Memory B cell (primary cell): ENCODE results near the gene MAMDC4.
"Not testable (repeated sequence)": the region's sequence is repeated elsewhere in the genome, so short reads cannot be mapped to it uniquely, and the experiment has no call there.

Experiments used
- ATAC-seq: fragments of 150-1000 bp; cut with Tn5 transposase; 2 replicates; pipeline ENCODE4 v1.10.0; 2021; ENCODE audit warnings: low read depth, mild to moderate bottlenecking, moderate library complexity
- DNase-seq, 2 donors: peaks; one replicate each; pipeline ENCODE4 v3.0.0; 2022; ENCODE audit warnings: low spot score in 2 of 2
- H3K27ac Mint-ChIP-seq: one replicate; pipeline ENCODE4 v1.8.0; 2022; ENCODE audit warnings: mild to moderate bottlenecking, moderate library complexity, mixed read lengths
- H3K27me3 Mint-ChIP-seq: one replicate; pipeline ENCODE4 v1.8.0; 2022; ENCODE audit warnings: mixed read lengths
- H3K36me3 Mint-ChIP-seq: one replicate; pipeline ENCODE4 v1.8.0; 2022; ENCODE audit warnings: mild to moderate bottlenecking, mixed read lengths
- H3K4me1 Mint-ChIP-seq: one replicate; pipeline ENCODE4 v1.8.0; 2022; ENCODE audit warnings: mixed read lengths
- H3K4me3 Mint-ChIP-seq: one replicate; pipeline ENCODE4 v1.8.0; 2022; ENCODE audit warnings: mild to moderate bottlenecking, moderate library complexity, mixed read lengths
- H3K9me3 Mint-ChIP-seq: one replicate; pipeline ENCODE4 v1.8.0; 2022; ENCODE audit warnings: mixed read lengths

MAMDC4 gene

DNA sequence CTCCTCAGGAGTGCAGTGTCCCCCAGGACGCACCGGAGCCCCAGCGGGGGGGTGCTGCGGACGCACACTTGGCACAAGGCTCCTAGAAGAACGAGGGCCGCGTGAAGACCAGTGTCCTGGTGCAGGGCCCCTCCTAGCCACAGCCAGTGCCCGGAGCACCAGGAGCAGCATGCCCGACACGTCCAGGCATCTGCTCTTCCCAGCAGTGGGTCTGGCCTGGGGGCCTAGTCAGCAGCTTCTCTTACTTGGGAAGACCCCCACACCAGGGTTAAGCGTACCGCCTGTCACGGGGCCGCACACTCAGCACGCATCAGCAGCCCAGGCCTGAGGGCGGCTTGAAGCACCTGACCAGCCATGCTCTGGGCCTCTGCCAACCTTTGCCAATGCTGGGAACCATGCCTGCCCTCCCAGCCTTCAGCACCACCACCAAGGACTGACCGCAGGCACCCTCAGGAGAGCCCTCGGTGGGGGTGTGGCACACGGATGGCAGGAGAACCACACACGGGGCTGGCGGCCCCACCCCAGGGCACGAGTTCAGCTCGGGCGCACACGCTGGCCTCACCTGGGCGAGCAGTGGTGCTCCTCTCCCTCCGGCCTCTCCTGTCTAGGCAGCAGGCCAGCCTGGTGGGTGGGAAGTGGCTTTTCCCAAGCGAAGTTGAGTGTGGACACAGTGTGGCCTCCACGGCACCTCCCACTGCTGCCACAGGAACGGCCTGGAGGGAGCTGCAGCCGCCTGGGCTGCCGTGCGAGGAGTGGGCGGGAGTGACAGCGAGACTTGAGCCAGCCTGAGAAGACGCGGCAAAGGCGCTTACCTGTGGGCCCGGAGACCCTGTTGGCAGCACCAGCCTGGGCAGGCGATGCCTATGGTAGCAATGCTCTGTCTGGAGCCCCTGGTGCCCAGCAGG, 21.9 kb upstream of the MAMDC4 start:
- ATAC-seq: no peak
- no peak overlapping the region for H3K4me3 Mint-ChIP-seq
- DNase-seq: no peak
- H3K27ac Mint-ChIP-seq: no peak overlapping the region
- peaks cover 3% of the 10 kb centered on the region for H3K36me3 Mint-ChIP-seq
- H3K27me3 Mint-ChIP-seq: no peaks in the 10 kb centered on the region
- H3K4me1 Mint-ChIP-seq: no peaks in the 10 kb centered on the region
- no peaks in the 10 kb centered on the region for H3K9me3 Mint-ChIP-seq

- no peak for ATAC-seq
- Mint-ChIP-seq H3K27ac (no peak overlapping the region), H3K4me1 (no peaks in the 10 kb centered on the region), H3K36me3 (peaks cover 3% of the 10 kb centered on the region), H3K9me3 (no peaks in the 10 kb centered on the region), H3K27me3 (no peaks in the 10 kb centered on the region), H3K4me3 (no peak overlapping the region)
- DNase-seq: no peak
Measured at GRCh38 chr9:136831002-136831719, 21.0 kb upstream of the MAMDC4 start.

DNA sequence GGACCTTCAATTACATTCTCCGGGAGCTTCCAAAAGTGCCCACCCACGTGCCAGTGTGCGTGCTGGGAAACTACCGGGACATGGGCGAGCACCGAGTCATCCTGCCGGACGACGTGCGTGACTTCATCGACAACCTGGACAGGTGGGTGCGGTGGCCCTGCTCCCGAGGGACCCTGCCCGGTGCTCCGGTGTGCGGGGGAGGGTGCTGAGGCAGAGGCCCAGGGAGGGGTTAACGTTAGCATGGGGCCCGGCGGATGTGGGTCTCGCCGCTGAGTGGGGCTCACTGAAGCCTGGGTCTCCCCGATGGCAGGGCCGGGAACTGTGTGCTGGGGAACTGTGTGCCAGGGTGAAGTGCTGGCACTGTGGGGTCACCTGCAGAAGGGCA, 20.4 kb upstream of the MAMDC4 start:
- DNase-seq (no peak), ATAC-seq (no peak)
- Mint-ChIP-seq H3K36me3 (peaks cover 3% of the 10 kb centered on the region), H3K27ac (no peak overlapping the region), H3K4me1 (no peaks in the 10 kb centered on the region), H3K27me3 (no peaks in the 10 kb centered on the region), H3K4me3 (no peak overlapping the region), H3K9me3 (no peaks in the 10 kb centered on the region)

DNA sequence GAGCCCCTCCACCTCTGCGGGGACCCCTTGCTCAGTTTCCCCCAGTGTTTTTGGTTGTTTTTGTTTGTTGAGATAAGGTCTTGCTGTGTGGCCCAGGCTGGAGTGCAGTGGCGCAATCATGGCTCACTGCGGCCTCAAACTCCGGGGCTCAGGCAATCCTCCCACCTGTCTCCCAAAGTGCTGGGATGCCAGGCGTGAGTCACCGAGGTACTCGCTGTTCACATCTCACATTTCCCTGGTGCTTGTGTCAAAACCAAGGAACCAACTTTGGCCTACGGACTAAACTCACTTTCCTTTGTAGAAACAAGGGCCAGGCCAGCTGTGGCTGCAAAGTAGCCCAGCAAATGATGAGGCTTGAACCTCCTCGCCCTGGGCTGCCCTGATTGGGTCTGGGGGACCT, 19.6 kb upstream of the MAMDC4 start:
- ATAC-seq (no peak), DNase-seq (no peak)
- Mint-ChIP-seq H3K36me3 (peaks cover 3% of the 10 kb centered on the region), H3K9me3 (no peaks in the 10 kb centered on the region), H3K27me3 (no peaks in the 10 kb centered on the region), H3K27ac (no peak overlapping the region), H3K4me1 (no peaks in the 10 kb centered on the region), H3K4me3 (no peak overlapping the region)

- H3K4me1 Mint-ChIP-seq, H3K27me3 Mint-ChIP-seq, ATAC-seq, H3K27ac Mint-ChIP-seq, H3K36me3 Mint-ChIP-seq, DNase-seq, H3K4me3 Mint-ChIP-seq, H3K9me3 Mint-ChIP-seq: not testable (repeated sequence)
Measured at GRCh38 chr9:136833381-136834048, 18.6 kb upstream of the MAMDC4 start.

DNA sequence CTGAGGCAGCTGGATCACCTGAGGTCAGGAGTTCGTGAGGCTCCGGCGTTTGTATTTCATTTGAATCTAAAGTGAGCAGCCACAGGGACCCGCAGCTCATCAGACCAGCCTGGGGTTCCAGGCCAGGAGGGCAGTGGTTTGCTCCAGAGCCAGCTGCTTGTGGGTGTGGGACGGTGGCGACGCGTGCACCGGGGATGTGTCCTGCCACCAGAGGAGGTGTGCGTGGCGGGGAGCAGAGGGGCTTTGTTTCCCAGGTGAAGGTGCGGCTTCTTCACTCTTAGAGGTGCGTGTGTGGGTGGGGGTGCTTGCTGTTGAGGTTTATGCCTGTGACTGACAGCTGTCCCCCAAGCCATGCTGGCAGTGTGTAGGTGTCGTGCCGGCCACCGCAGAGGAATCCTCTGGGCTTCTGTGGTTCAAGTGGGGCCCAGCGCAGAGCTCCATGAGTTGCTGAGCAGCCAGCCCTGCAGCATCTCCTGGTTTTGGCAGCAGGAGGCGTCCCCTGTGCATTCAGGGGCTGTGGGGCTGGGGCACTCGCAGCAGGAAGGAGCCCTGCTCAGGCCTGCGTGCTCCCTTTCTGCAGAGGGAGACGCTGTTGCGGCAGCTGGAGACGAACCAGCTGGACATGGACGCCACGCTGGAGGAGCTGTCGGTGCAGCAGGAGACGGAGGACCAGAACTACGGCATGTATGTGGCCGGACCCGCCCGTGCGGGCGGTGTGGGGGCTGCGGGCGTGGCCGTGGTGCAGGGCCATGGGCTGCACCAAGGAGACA, 16.8 kb upstream of the MAMDC4 start:
- no peak overlapping the region for H3K4me3 Mint-ChIP-seq
- no peaks in the 10 kb centered on the region for H3K9me3 Mint-ChIP-seq
- no peaks in the 10 kb centered on the region for H3K4me1 Mint-ChIP-seq
- peaks cover 7% of the 10 kb centered on the region for H3K36me3 Mint-ChIP-seq
- H3K27me3 Mint-ChIP-seq: no peaks in the 10 kb centered on the region
- no peak for ATAC-seq
- no peak for DNase-seq
- no peak overlapping the region for H3K27ac Mint-ChIP-seq

DNA sequence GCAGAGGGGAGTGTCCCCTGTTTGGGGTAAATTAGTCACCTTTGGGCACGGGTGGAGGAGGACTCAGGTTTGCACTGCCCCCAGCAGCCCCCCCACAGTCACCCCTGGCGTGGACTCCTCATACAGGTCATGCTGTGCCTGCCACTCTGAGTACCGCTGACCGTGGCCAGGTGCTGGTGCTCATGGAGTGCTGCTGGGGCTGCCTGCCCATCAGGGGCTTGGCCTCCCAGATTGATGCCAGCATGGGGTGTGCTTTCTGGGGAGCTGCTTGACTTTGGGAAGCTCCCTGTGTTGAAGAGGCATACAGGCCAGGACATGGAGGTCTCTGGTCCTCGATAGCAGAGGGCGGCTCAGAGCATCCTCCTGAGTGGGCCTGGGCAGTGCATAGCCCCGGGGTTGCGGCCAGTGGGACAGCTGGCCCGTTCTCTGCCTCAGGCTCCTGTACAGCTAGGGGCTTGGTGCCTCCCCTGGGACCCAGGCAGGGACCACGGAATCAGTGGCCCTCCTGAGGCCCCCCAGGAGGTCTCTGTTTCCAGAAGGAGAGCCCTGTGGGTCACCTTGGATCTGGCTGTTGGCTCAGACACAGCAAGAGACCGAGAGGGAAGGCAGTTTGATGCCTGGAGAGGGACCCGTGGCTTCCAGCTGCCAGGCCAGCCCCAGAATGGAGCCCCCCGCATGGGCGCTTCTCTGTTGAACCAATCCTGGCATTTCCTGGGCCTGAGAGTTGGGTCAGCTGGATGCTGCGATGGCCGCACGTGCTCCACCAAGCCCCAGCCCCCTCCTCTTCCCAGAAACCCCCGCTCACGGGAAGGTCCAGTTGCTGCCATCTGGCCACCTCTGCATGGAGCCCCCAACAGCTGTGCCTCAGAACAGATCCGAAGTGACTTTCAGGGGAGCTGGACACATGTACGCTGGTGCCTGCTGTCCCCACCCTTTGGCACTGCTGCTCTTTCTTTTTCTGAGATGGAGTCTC, 15.9 kb upstream of the MAMDC4 start:
- no peak overlapping the region for H3K27ac Mint-ChIP-seq
- H3K9me3 Mint-ChIP-seq: no peaks in the 10 kb centered on the region
- DNase-seq (no peak), ATAC-seq (no peak)
- H3K36me3 Mint-ChIP-seq: peaks cover 5% of the 10 kb centered on the region
- H3K4me3 Mint-ChIP-seq: no peak overlapping the region
- H3K27me3 Mint-ChIP-seq: no peaks in the 10 kb centered on the region
- no peaks in the 10 kb centered on the region for H3K4me1 Mint-ChIP-seq

DNA sequence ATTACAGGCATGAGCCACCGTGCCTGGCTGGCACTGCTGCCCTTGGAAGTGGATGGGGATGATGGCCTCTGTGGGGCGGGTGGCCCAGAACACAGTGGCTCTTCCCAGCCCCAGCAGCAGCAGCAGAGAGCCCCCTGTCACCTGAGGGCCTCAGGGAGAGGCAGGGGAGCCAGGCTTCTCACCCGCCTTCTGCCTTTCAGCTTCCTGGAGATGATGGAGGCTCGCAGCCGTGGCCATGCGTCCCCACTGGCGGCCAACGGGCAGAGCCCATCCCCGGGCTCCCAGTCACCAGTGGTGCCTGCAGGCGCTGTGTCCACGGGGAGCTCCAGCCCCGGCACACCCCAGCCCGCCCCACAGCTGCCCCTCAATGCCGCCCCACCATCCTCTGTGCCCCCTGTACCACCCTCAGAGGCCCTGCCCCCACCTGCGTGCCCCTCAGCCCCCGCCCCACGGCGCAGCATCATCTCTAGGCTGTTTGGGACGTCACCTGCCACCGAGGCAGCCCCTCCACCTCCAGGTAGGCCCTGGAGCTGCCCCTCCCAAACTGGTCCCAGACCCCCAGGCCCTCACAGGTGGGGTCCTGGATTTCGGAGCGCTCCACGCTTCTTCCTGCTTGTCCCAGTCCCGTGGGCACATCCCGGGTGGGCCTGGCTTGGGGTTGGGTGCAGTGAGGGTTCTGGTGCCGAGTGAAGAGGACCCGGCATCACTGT, 14.8 kb upstream of the MAMDC4 start:
- Mint-ChIP-seq H3K4me1 (no peaks in the 10 kb centered on the region), H3K9me3 (no peaks in the 10 kb centered on the region), H3K27me3 (no peaks in the 10 kb centered on the region), H3K27ac (no peak overlapping the region), H3K36me3 (peaks cover 3% of the 10 kb centered on the region), H3K4me3 (no peak overlapping the region)
- DNase-seq (no peak), ATAC-seq (no peak)

DNA sequence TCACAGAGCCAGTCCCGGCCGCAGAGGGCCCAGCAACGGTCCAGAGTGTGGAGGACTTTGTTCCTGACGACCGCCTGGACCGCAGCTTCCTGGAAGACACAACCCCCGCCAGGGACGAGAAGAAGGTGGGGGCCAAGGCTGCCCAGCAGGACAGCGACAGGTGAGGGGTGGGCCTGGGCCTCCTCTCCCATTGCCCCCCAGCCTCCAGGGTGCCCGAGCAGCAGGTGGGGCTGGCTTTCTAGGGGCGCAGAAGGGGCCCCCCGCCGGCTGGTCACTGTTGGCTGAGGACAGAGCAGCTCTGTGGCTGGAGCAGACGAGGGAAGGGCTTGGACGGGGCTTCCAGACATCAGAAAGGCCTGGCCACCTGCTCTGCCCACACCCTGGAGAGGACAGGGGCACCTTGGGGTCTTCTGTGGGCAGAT, 14.3 kb upstream of the MAMDC4 start:
- not testable (repeated sequence) for H3K4me3 Mint-ChIP-seq, H3K4me1 Mint-ChIP-seq, ATAC-seq, H3K27me3 Mint-ChIP-seq, DNase-seq, H3K27ac Mint-ChIP-seq, H3K9me3 Mint-ChIP-seq, H3K36me3 Mint-ChIP-seq

DNA sequence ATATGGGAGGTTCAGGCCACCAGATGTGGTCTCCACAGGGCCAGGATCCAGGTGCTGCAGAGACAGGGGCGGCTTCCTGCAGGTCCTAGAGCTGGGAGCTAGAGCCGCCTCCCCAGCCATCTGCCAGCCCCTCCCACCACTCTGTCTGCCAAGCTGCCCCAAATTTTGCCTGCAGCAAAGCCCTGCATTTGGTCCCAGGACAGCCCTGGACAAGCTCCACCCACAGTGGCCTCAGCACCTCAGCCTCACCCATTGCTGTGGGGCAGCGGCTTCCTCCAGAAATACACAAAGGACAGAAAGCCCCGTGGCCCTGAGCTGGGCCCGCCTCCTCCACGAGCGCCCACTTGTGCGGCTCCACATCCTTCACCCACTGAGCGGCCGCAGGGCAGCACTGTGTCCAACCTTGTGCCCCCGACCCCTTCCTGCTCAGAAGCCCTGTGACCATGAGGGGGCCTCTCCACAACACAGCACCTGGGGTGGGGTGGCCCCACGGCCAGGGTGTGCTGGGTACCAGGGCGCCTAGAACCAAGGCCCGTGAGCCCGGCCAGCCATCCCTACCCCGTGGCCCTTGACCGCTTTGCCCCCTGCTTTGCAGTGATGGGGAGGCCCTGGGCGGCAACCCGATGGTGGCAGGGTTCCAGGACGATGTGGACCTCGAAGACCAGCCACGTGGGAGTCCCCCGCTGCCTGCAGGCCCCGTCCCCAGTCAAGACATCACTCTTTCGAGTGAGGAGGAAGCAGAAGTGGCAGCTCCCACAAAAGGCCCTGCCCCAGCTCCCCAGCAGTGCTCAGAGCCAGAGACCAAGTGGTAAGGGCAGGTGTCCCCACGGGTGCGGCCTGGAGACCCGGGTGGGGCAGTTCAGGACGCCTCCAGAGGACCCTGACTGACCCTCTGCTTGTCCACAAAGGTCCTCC, 13.6 kb upstream of the MAMDC4 start:
- Mint-ChIP-seq H3K9me3 (no peaks in the 10 kb centered on the region), H3K27ac (no peak overlapping the region)

DNA sequence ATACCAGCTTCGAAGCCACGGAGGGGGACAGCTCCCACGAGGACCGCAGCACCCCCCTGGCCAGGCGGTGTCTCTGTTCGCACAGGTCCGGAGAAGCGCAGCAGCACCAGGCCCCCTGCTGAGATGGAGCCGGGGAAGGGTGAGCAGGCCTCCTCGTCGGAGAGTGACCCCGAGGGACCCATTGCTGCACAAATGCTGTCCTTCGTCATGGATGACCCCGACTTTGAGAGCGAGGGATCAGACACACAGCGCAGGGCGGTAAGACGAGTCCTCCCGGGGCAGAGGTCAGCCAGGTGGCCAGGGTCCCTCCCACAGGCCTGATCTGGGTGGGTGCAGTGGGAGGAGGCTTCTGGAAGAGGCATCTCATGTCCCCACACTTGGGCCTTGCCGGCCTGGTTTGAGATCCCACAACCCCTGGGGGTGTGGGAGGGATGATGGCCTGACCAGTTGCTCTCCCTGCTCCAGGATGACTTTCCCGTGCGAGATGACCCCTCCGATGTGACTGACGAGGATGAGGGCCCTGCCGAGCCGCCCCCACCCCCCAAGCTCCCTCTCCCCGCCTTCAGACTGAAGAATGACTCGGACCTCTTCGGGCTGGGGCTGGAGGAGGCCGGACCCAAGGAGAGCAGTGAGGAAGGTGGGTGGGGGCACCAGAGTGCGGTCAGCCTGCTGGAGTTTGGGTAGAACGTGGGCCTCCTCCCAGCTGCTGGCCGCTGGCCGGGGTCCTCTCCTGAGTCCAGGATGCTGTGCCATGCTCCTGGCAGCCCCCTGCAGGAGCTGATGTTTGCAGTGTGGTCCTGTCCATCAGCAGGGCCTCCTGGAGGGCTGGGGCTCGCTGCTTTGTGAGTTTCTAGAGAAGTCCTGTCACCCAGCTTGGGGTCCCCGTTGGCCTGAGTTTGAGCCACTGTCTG, 12.7 kb upstream of the MAMDC4 start:
- no peak for ATAC-seq

More for the DNA sequence above, 13.6 kb upstream of the MAMDC4 start:
- no peak overlapping the region for H3K4me3 Mint-ChIP-seq
- no peaks in the 10 kb centered on the region for H3K4me1 Mint-ChIP-seq
- DNase-seq: no peak
- peaks cover 3% of the 10 kb centered on the region for H3K36me3 Mint-ChIP-seq
- no peaks in the 10 kb centered on the region for H3K27me3 Mint-ChIP-seq
- ATAC-seq: no peak

More for the DNA sequence above, 12.7 kb upstream of the MAMDC4 start:
- H3K27ac Mint-ChIP-seq: no peak overlapping the region
- H3K9me3 Mint-ChIP-seq: no peaks in the 10 kb centered on the region
- H3K4me3 Mint-ChIP-seq: no peak overlapping the region
- no peak for DNase-seq
- no peaks in the 10 kb centered on the region for H3K27me3 Mint-ChIP-seq
- peaks cover 3% of the 10 kb centered on the region for H3K36me3 Mint-ChIP-seq
- H3K4me1 Mint-ChIP-seq: no peaks in the 10 kb centered on the region
